ES-I3 (cell line): ENCODE results near the gene JAKMIP1.

ENCODE experiments used
- H3K36me3 ChIP-seq: 2 replicates; pipeline ENCODE4 v1.6.1; 2013; ENCODE audit warnings: mild to moderate bottlenecking, low read length, control low read depth, moderate library complexity; ENCODE audit not compliant: insufficient read depth
- H3K4me1 ChIP-seq: 2 replicates; pipeline ENCODE4 v1.6.1; 2013; ENCODE audit warnings: mild to moderate bottlenecking, control low read depth, low read length; ENCODE audit not compliant: insufficient read depth
- H3K9ac ChIP-seq: 2 replicates; pipeline ENCODE4 v1.6.1; 2013; ENCODE audit warnings: low read depth, mild to moderate bottlenecking, low read length, moderate library complexity
- H3K9me3 ChIP-seq: 2 replicates; pipeline ENCODE4 v1.6.1; 2013; ENCODE audit warnings: mild to moderate bottlenecking, low read length, moderate library complexity; ENCODE audit not compliant: control insufficient read depth, insufficient read depth

The JAKMIP1 gene

GRCh38 chr4:6122496-6122895, 77.9 kb downstream of the JAKMIP1 start:
- Histone ChIP-seq H3K9ac (no peak overlapping the region), H3K36me3 (no peaks in the 10 kb centered on the region), H3K4me1 (peaks cover 5% of the 10 kb centered on the region), H3K9me3 (no peaks in the 10 kb centered on the region)

GRCh38 chr4:6121941-6122340, 78.4 kb downstream of the JAKMIP1 start:
- H3K4me1 ChIP-seq: peaks cover 7% of the 10 kb centered on the region
- H3K9me3 ChIP-seq: no peaks in the 10 kb centered on the region
- H3K36me3 ChIP-seq: no peaks in the 10 kb centered on the region
- H3K9ac ChIP-seq: no peak overlapping the region

GRCh38 chr4:6121276-6121850, 79.0 kb downstream of the JAKMIP1 start:
- H3K9ac ChIP-seq: no peak overlapping the region
- no peaks in the 10 kb centered on the region for H3K36me3 ChIP-seq
- H3K4me1 ChIP-seq: peaks cover 13% of the 10 kb centered on the region
- H3K9me3 ChIP-seq: no peaks in the 10 kb centered on the region

GRCh38 chr4:6120361-6120760, 80.0 kb downstream of the JAKMIP1 start:
- H3K36me3 ChIP-seq: no peaks in the 10 kb centered on the region
- H3K9me3 ChIP-seq: no peaks in the 10 kb centered on the region
- H3K4me1 ChIP-seq: peaks cover 15% of the 10 kb centered on the region
- no peak overlapping the region for H3K9ac ChIP-seq

GRCh38 chr4:6119507-6120020, 80.8 kb downstream of the JAKMIP1 start:
- H3K9me3 ChIP-seq: no peaks in the 10 kb centered on the region
- no peak overlapping the region for H3K9ac ChIP-seq
- peaks cover 15% of the 10 kb centered on the region for H3K4me1 ChIP-seq
- H3K36me3 ChIP-seq: no peaks in the 10 kb centered on the region

- Histone ChIP-seq H3K9ac (no peak overlapping the region), H3K36me3 (no peaks in the 10 kb centered on the region), H3K4me1 (peaks cover 15% of the 10 kb centered on the region)
Measured at GRCh38 chr4:6118201-6118600, 82.1 kb downstream of the JAKMIP1 start.

GRCh38 chr4:6116696-6117285, 83.6 kb downstream of the JAKMIP1 start:
- H3K36me3 ChIP-seq: no peaks in the 10 kb centered on the region
- no peaks in the 10 kb centered on the region for H3K9me3 ChIP-seq
- peaks cover 15% of the 10 kb centered on the region for H3K4me1 ChIP-seq
- H3K9ac ChIP-seq: no peak overlapping the region

More at GRCh38 chr4:6118201-6118600, 82.1 kb downstream of the JAKMIP1 start:
- no peaks in the 10 kb centered on the region for H3K9me3 ChIP-seq

GRCh38 chr4:6115746-6116586, 84.4 kb downstream of the JAKMIP1 start:
- Histone ChIP-seq H3K9me3 (no peaks in the 10 kb centered on the region), H3K4me1 (peaks cover 15% of the 10 kb centered on the region), H3K36me3 (no peaks in the 10 kb centered on the region), H3K9ac (no peak overlapping the region)

- Histone ChIP-seq H3K4me1 (peaks cover 15% of the 10 kb centered on the region), H3K9ac (no peak overlapping the region), H3K36me3 (no peaks in the 10 kb centered on the region), H3K9me3 (no peaks in the 10 kb centered on the region)
Measured at GRCh38 chr4:6115342-6115741, 85.0 kb downstream of the JAKMIP1 start.

GRCh38 chr4:6114601-6115000, 85.7 kb downstream of the JAKMIP1 start:
- H3K4me1 ChIP-seq: peaks cover 15% of the 10 kb centered on the region
- no peaks in the 10 kb centered on the region for H3K9me3 ChIP-seq

GRCh38 chr4:6114181-6114580, 86.2 kb downstream of the JAKMIP1 start:
- peaks cover 15% of the 10 kb centered on the region for H3K4me1 ChIP-seq
- H3K9me3 ChIP-seq: no peaks in the 10 kb centered on the region
- no peak overlapping the region for H3K9ac ChIP-seq
- no peaks in the 10 kb centered on the region for H3K36me3 ChIP-seq

More at GRCh38 chr4:6114601-6115000, 85.7 kb downstream of the JAKMIP1 start:
- no peaks in the 10 kb centered on the region for H3K36me3 ChIP-seq
- H3K9ac ChIP-seq: no peak overlapping the region

GRCh38 chr4:6113641-6114040, 86.7 kb downstream of the JAKMIP1 start:
- H3K9ac ChIP-seq: no peak overlapping the region
- no peaks in the 10 kb centered on the region for H3K9me3 ChIP-seq
- H3K4me1 ChIP-seq: peaks cover 15% of the 10 kb centered on the region
- H3K36me3 ChIP-seq: no peaks in the 10 kb centered on the region

GRCh38 chr4:6112606-6113290, 87.6 kb downstream of the JAKMIP1 start:
- Histone ChIP-seq H3K36me3 (no peaks in the 10 kb centered on the region), H3K9me3 (no peaks in the 10 kb centered on the region), H3K9ac (no peak overlapping the region), H3K4me1 (peaks cover 10% of the 10 kb centered on the region)

- Histone ChIP-seq H3K4me1 (peaks cover 3% of the 10 kb centered on the region; the same call in 1 of the 2 replicates), H3K36me3 (no peaks in the 10 kb centered on the region), H3K9me3 (no peaks in the 10 kb centered on the region), H3K9ac (no peak overlapping the region)
Measured at GRCh38 chr4:6111354-6111960, 88.9 kb downstream of the JAKMIP1 start.
